ENCODE results near the gene NFAT5.
A peak's percentile ranks its signal among the peaks of the same experiment; 100 is the strongest.

The NFAT5 gene

GRCh38 chr16:69561901-69562300 lies 3.9 kb upstream of the NFAT5 start:
- Histone ChIP-seq H3K36me3 (ENCODE audit: low read depth) (no peaks in the 10 kb centered on the region), H3K27ac (ENCODE audit: poor library complexity, severe bottlenecking) (no peak overlapping the region), H3K27me3 (ENCODE audit: insufficient read depth, poor library complexity, severe bottlenecking) (no peaks in the 10 kb centered on the region), H3K9me3 (ENCODE audit: severe bottlenecking) (no peaks in the 10 kb centered on the region), H3K4me3 (ENCODE audit: severe bottlenecking) (no peak overlapping the region), H3K4me1 (ENCODE audit: insufficient read depth, poor library complexity, severe bottlenecking) (peaks cover 13% of the 10 kb centered on the region)
- no peak for ATAC-seq (ENCODE audit: low read depth)
- TF ChIP-seq, protein P1, sequence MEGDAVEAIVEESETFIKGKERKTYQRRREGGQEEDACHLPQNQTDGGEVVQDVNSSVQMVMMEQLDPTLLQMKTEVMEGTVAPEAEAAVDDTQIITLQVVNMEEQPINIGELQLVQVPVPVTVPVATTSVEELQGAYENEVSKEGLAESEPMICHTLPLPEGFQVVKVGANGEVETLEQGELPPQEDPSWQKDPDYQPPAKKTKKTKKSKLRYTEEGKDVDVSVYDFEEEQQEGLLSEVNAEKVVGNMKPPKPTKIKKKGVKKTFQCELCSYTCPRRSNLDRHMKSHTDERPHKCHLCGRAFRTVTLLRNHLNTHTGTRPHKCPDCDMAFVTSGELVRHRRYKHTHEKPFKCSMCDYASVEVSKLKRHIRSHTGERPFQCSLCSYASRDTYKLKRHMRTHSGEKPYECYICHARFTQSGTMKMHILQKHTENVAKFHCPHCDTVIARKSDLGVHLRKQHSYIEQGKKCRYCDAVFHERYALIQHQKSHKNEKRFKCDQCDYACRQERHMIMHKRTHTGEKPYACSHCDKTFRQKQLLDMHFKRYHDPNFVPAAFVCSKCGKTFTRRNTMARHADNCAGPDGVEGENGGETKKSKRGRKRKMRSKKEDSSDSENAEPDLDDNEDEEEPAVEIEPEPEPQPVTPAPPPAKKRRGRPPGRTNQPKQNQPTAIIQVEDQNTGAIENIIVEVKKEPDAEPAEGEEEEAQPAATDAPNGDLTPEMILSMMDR (IDR thresholded peaks at IDR 0.05; ENCODE audit: poor library complexity, severe bottlenecking) = no peak
- no peak for DNase-seq (ENCODE audit: low spot score)

DNA sequence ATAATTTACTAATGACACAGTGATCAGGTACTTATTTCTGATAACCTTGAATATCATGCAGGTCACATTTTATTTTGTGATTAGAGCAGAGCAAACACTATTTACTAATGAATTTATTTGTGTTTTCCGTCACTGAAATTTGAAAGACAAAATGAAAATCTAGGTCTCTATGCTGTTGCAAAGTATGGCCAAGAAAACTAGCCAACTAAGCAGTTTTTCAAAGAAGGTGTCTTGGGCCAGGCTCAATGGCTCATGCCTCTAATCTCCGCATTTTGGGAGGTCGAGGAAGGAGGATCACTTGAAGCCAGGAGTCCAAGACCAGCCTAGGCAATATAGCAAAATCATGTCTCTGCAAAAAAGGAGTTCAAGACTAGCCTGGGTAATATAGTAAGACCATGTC lies 3.0 kb upstream of the NFAT5 start:
- no peak overlapping the region for H3K4me3 ChIP-seq (ENCODE audit: severe bottlenecking)
- ATAC-seq (ENCODE audit: low read depth) (no peak), DNase-seq (ENCODE audit: low spot score) (no peak)
- H3K27ac ChIP-seq (ENCODE audit: poor library complexity, severe bottlenecking) = no peak overlapping the region
- no peaks in the 10 kb centered on the region for H3K27me3 ChIP-seq (ENCODE audit: insufficient read depth, poor library complexity, severe bottlenecking)
- H3K4me1 ChIP-seq (ENCODE audit: insufficient read depth, poor library complexity, severe bottlenecking) = peaks cover 17% of the 10 kb centered on the region
- H3K36me3 ChIP-seq (ENCODE audit: low read depth) = no peaks in the 10 kb centered on the region
- TF ChIP-seq, protein P1 (IDR thresholded peaks at IDR 0.05; ENCODE audit: poor library complexity, severe bottlenecking) = no peak
- no peaks in the 10 kb centered on the region for H3K9me3 ChIP-seq (ENCODE audit: severe bottlenecking)

DNA sequence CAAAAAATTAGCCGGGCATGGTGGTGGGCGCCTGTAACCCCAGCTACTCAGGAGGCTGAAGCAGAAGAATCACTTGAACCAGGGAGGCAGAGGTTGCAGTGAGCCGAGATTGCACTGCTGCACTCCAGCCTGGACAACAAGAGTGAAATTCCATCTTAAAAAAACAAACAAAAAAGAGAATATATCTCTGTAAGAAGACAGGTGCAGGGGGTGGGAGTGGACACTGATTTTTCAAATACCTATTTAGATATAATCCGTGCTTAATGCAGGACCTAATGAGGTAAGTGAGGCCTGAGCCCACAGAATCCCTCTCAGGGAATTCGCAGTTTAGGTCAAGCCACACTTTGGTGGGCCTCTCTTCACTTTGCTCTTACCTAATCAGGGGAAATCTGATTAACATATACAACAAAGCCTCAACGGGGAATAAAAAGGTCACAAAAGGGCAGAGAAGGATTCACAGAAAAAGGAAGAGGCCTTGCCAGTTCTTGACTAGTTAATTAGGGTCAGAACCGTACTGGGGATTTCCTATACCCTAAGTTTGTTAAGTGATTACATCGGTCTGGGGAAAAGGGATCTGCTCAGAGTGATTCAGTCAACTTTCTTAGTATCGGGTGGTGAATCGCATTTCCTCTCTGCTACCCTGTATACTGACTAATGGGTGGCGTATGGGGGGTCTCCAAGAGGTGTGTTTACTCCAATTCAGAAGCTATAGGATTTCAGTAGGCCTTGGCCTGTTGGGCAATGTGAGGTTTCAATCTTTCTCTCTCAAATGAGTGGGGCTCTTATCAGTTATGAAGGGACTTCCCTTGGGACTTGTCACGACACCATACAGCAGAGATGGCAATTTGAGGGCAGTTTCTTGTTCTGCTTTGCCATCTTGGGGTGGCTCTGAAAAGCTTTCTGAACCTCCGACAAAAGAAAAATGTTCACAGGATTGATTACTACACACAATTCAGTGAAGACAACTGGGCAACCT lies 1.9 kb upstream of the NFAT5 start:
- peaks cover 8% of the 10 kb centered on the region for H3K36me3 ChIP-seq (ENCODE audit: low read depth)
- peaks cover 28% of the 10 kb centered on the region for H3K4me1 ChIP-seq (ENCODE audit: insufficient read depth, poor library complexity, severe bottlenecking)
- no peaks in the 10 kb centered on the region for H3K9me3 ChIP-seq (ENCODE audit: severe bottlenecking)
- peak overlapping the region; percentile 81 for H3K4me3 ChIP-seq (ENCODE audit: severe bottlenecking)
- no peak for DNase-seq (ENCODE audit: low spot score)
- ATAC-seq (ENCODE audit: low read depth) = peak; percentile 15; the same call in 2 of the 3 replicates
- TF ChIP-seq, protein P1 (IDR thresholded peaks at IDR 0.05; ENCODE audit: poor library complexity, severe bottlenecking) = peak; percentile 28
- H3K27me3 ChIP-seq (ENCODE audit: insufficient read depth, poor library complexity, severe bottlenecking) = no peaks in the 10 kb centered on the region
- H3K27ac ChIP-seq (ENCODE audit: poor library complexity, severe bottlenecking) = peak overlapping the region; percentile 92

DNA sequence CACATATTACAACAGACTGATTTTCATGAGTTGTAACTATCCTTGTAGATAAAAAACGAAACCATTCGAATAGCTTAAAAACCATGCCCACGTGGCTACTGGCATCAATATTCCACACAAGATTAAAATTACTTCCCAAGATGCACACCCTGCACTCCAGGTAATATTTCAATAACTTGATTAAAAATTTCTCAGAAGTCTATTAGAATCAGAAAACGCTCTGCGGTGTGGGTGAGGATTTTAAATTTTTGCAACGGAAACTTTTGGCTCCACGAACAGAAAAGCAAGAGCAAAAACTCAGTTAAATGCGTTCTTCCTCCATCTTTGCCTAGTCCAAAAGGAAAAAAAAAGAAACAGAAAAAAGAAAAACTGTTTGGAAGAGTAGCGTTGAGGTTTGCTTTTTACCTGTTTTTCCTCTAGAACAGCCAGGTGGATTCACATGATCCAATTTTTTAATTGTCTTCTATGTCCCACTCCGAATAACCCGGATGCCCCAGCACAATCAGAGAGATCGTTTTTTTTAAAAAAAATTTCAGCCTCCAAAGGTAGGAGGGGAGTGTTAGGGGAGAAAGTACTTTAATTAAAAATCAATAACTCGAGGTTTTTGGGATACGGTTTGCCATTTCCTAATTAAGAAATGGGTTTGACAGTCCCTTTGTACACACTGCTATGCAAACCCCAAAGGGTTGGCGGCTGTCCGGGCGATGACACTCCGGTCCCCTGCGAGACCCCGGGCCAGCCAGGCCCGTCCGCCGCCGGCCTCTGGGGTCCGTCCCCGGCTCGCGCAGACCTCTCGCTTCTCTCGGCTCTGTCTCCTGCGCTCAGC lies 708 bp upstream of the NFAT5 start:
- ATAC-seq (ENCODE audit: low read depth) = no peak
- no peak for DNase-seq (ENCODE audit: low spot score)
- TF ChIP-seq, protein P1 (IDR thresholded peaks at IDR 0.05; ENCODE audit: poor library complexity, severe bottlenecking) = no peak
- Histone ChIP-seq H3K4me1 (ENCODE audit: insufficient read depth, poor library complexity, severe bottlenecking) (peaks cover 38% of the 10 kb centered on the region), H3K27ac (ENCODE audit: poor library complexity, severe bottlenecking) (peak overlapping the region; percentile 92), H3K9me3 (ENCODE audit: severe bottlenecking) (no peaks in the 10 kb centered on the region), H3K4me3 (ENCODE audit: severe bottlenecking) (peak overlapping the region; percentile 81), H3K36me3 (ENCODE audit: low read depth) (peaks cover 20% of the 10 kb centered on the region), H3K27me3 (ENCODE audit: insufficient read depth, poor library complexity, severe bottlenecking) (no peaks in the 10 kb centered on the region)

Data from RWPE2 (cell line).